Heart left ventricle (tissue), 16 donors: ENCODE results near the gene PPP1R8. TPM values are rescaled to one million over a fixed set of nuclear protein-coding genes. Genes with fewer than 3 reads are reported as not detected.

Source experiments
- ATAC-seq, 4 donors: fragments of 200-7000 bp; cut with Tn5 transposase; one replicate each; pipeline ENCODE4 v1.9.1; 2020 to 2022; ENCODE audit warnings: moderate library complexity in 4 of 4, mild to moderate bottlenecking in 3 of 4, moderate number of reproducible peaks in 1 of 4
- DNase-seq, 5 donors: peaks; one replicate each; pipeline ENCODE4 v3.0.0-alpha.2; 2020
- H3K27ac ChIP-seq, 12 donors: fragments of 200-600 bp; sonication (generic) in 4 of 12; one replicate each; pipeline versions ENCODE4 v1.5.0 to v1.8.0; 2016 to 2022; ENCODE audit warnings: mild to moderate bottlenecking in 2 of 12
- H3K27me3 ChIP-seq, 9 donors: fragments of 200-600 bp; sonication (generic) in 2 of 9; one replicate each; pipeline versions ENCODE4 v1.5.1 to v1.8.0; 2016 to 2022; ENCODE audit warnings: mild to moderate bottlenecking in 3 of 9
- H3K36me3 ChIP-seq, 9 donors: fragments of 200-600 bp; sonication (generic) in 2 of 9; one replicate each; pipeline versions ENCODE4 v1.5.0 to v1.8.0; 2018 to 2022; ENCODE audit warnings: mild to moderate bottlenecking in 2 of 9
- H3K4me1 ChIP-seq, 12 donors: fragments of 200-600 bp; sonication (generic) in 4 of 12; one replicate each; pipeline versions ENCODE4 v1.5.0 to v1.8.0; 2016 to 2022; ENCODE audit warnings: mild to moderate bottlenecking in 3 of 12
- H3K4me3 ChIP-seq, 12 donors: fragments of 200-600 bp; sonication (generic) in 4 of 12; one replicate each; pipeline versions ENCODE4 v1.5.0 to v1.8.0; 2017 to 2022; ENCODE audit warnings: mild to moderate bottlenecking in 9 of 12, moderate library complexity in 4 of 12
- H3K9me3 ChIP-seq, 12 donors: fragments of 200-600 bp; sonication (generic) in 4 of 12; one replicate each; pipeline versions ENCODE4 v1.5.0 to v1.8.0; 2016 to 2022; ENCODE audit warnings: mild to moderate bottlenecking in 1 of 12
- POLR2A ChIP-seq, 2 donors: fragments of 450-650 bp; IDR thresholded peaks; one replicate each; pipeline ENCODE4 v1.6.1; 2017; ENCODE audit warnings: antibody characterized with exemption in 2 of 2, mild to moderate bottlenecking in 2 of 2, moderate library complexity in 2 of 2
- WGBS, 4 donors: extraction: QIAGEN DNeasy Blood & Tissue Kit in 2 of 4; methylation state at CpG; one replicate each; pipeline versions ENCODE4 v1.1.5 to v1.1.7; 2013 to 2018; 5-methylcytosine and 5-hydroxymethylcytosine counted together
- intact Hi-C, 10 donors: fragments of 100-400 bp; cut with DNase I; formaldehyde crosslinking; loops; one replicate each; pipeline versions ENCODE4 v1.11.1 to v1.14.2; 2022
- long read RNA-seq, 3 donors: library from polyadenylated mRNA; unstranded; transcript quantifications; one replicate each; pipeline ENCODE4 v2.0.0, GENCODE V29; 2020 to 2021
- polyA plus RNA-seq, 2 donors: library from polyadenylated mRNA; stranded (reverse); fragments of 200-250 nt; gene quantifications; one replicate each; pipeline ENCODE4 v1.2.3, GENCODE V29; 2013
- total RNA-seq, 9 donors: library from RNA; depleted of rRNA in 2 of 9; stranded (reverse); fragments of >200 nt in 2 of 9; fragmentation: NEBNext Ultra II Directional in 3 of 9; extraction: Animal tissue kit (Norgen Biotek cat#: 25700) in 3 of 9; gene quantifications; one replicate each; pipeline versions ENCODE4 v1.1.0 to v1.2.4, GENCODE V29; 2016 to 2023
- TF ChIP-seq, protein P1 (sequence below), 12 donors: fragments of 200-600 bp; sonication (generic) in 4 of 12; IDR thresholded peaks; one replicate each; pipeline versions ENCODE4 v1.5.0 to v1.8.0; 2018 to 2022; ENCODE audit warnings: antibody characterized with exemption in 12 of 12, mild to moderate bottlenecking in 5 of 12
- donor health status: ischemic (EF 13 %, LVEDD 7.1; RV severe dilation, severe dysfunction).
- donor health status: healthy with polysubstance abuse.
- donor health status: DM: no; HTN: yes; CAD: no.
- donor health status: DM: no; HTN: no; CAD: no.
- donor health status: ischemic (EF 25% LVEDD 6.9; RV normal size, moderate dysfunction).
- donor health status: ischemic (EF 25% LVEDD 5.7; RV mildly dilated, moderate dysfunction).
- donor health status: healthy.
- donor health status: DM: yes; HTN: yes; CAD: no.
- donor health status: ischemic (EF 35%, LVEDD 5.7; RV mildly dilated, moderate dysfunction).
- donor health status: nonischemic (EF 11% LVEDD 7.7; RV severe dilation, severe dysfunction).
- donor health status: DM: yes; HTN: yes; CAD: no.
- donor health status: PGD.
- donor health status: ischemic (EF 29% LVEDD 5.4; RV normal size, mild dysfunction).
- donor health status: nonischemic (EF 23%, LVEDD 6.1; RV moderate dilation, normal function).

Gene PPP1R8
- total RNA-seq = 10 to 100 TPM; 21.4 to 31.8 (median 25.1) TPM
- polyA plus RNA-seq = 10 to 100 TPM; 13.3 to 32.9 TPM
- long read RNA-seq, donor 1, partial matches to known transcripts = 0 of 1 reads
- long read RNA-seq, donor 1, other reads (novel, unspliced or antisense) = 1 of 1 reads
- long read RNA-seq, donor 2, partial matches to known transcripts = 1 of 5 reads
- long read RNA-seq, donor 2, other reads (novel, unspliced or antisense) = 3 of 5 reads
- long read RNA-seq, donor 3 = 0 reads

DNA sequence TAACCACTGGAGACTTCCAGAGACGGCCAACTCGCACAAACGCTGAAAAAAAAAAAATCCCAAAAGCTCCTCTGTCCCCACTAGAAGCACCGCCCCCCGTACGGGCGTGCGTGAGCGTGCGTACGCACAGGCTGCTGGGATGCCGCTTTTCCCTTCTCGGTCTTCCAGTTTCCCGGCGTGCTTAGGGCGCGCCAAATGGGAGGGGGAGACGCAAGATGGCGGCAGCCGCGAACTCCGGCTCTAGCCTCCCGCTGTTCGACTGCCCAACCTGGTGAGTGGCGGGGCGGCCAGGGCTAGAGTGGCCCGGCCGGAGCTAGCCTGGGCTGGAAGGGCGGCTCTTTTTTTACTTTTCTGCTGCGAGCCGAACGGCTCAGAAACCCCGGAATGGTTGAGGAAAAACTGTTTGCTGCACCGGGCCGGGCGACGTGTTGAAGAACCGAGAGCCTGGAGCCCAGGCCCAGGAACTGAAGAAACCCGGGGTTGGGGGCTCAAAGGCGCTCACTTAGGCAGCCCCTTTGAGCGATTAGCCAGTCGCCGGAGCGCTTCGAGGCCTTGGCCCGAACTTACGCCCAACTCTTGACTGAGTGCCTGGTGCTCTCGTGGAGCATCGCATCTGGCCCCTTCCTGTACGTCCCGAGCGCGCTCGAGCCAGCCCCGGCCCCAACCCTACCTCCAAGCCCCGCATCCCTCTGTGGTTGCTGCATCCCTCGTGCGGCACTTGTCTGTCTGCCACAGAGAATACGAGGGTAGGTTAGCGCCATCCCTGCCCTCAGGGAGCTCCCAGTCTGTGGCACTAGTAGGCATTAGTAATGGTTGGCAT is at the start of gene PPP1R8:
Gene PPP1R8 (plus strand): TSS at position 162 of the 820 bp plus-strand sequence. CDS start 54 bp downstream, at position 216.
- Histone ChIP-seq H3K4me3 (peak within 1 kb of the TSS; percentile 66 to 99 (median 92)), H3K36me3 (peaks cover 0 to 37% (median 27%) of the 10 kb centered on the region in 9 donors), H3K9me3 (no peaks in the 10 kb centered on the region), H3K27ac (peak within 1 kb of the TSS; percentile 73 to 94 (median 90)), H3K27me3 (no peaks in the 10 kb centered on the region), H3K4me1 (peaks cover 8 to 34% (median 19%) of the 10 kb centered on the region in 12 donors)
- intact Hi-C loops = loop anchor here in 2 of 10 donors (2.0 to 5.0 kb wide), 2 partner anchors 59 to 106 kb away; partner anchors contain the start of genes FAM76A (in 1 of the 2) and STX12 (in 1 of the 2)
- WGBS, 4 donors = 0 to 1% (median 1%) methylated on average over 49 to 60 of the region's 60 CpGs
- peak in 1 of 2 donors; percentile 73 for TF ChIP-seq POLR2A (IDR thresholded peaks at IDR 0.05)
- TF ChIP-seq, protein P1, sequence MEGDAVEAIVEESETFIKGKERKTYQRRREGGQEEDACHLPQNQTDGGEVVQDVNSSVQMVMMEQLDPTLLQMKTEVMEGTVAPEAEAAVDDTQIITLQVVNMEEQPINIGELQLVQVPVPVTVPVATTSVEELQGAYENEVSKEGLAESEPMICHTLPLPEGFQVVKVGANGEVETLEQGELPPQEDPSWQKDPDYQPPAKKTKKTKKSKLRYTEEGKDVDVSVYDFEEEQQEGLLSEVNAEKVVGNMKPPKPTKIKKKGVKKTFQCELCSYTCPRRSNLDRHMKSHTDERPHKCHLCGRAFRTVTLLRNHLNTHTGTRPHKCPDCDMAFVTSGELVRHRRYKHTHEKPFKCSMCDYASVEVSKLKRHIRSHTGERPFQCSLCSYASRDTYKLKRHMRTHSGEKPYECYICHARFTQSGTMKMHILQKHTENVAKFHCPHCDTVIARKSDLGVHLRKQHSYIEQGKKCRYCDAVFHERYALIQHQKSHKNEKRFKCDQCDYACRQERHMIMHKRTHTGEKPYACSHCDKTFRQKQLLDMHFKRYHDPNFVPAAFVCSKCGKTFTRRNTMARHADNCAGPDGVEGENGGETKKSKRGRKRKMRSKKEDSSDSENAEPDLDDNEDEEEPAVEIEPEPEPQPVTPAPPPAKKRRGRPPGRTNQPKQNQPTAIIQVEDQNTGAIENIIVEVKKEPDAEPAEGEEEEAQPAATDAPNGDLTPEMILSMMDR (IDR thresholded peaks at IDR 0.05) = peak in 1 of 12 donors; percentile 17
- peak; percentile 92 to 96 (median 95) for DNase-seq
- ATAC-seq = peak; percentile 99 to 100 (median 100)

DNA sequence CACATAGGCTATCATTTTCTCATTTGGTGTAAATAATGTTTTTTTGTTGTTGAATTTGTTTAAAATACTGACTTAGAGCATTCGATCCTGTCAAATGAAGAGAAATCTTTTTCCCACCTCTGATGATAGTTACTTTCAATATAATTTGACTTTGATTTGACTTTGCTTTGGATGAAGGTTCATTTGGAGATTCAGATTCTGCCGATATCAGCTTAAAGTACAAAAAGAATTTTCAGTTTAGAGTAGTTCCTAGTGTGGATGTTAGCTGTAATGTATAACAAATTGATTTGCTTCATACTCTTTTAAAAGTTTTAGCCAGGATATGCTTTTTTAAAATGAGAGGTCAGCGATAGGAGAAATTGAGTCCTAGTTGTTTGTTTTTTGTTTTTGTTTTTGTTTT is 47.6 kb upstream of the PPP1R8 start:
- no peak for ATAC-seq
- no peaks in the 10 kb centered on the region for H3K9me3 ChIP-seq
- H3K27ac ChIP-seq = no peak overlapping the region
- 91 to 97% (median 95%) methylated on average over 3 of the region's 3 CpGs for WGBS, 4 donors
- DNase-seq = no peak
- TF ChIP-seq, protein P1 (IDR thresholded peaks at IDR 0.05) = no peak
- H3K36me3 ChIP-seq = peaks cover 0 to 24% (median 3%) of the 10 kb centered on the region in 9 donors
- no peak overlapping the region for H3K4me3 ChIP-seq
- H3K27me3 ChIP-seq = no peaks in the 10 kb centered on the region
- intact Hi-C loops = no loop called here
- H3K4me1 ChIP-seq = peaks cover 0 to 90% (median 17%) of the 10 kb centered on the region in 12 donors

DNA sequence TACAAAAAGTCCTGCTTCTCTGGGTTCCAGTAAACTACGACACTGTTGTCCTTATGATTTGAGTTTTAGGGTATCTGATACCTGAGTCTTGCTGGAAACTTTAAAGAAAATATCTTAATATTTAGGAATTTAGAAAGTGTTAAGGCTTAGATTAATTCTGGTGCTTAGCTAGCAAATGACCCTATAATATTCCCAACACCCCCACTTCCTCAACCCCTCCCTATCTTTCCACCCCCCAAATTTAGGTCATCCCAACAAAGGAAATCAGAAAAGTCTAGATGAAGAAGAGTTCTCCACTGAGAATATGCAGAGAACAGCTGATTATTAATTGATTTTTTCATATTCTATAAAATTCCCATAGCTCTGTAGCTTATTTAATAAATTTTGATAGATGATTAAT is 45.9 kb upstream of the PPP1R8 start:
- ATAC-seq = no peak
- whole genome bisulfite sequencing, 4 donors = 96 to 100% (median 98%) methylated on average over 1 of the region's 1 CpG
- TF ChIP-seq POLR2A (IDR thresholded peaks at IDR 0.05) = no peak
- TF ChIP-seq, protein P1 (IDR thresholded peaks at IDR 0.05) = no peak
- intact Hi-C loops = no loop called here
- H3K27me3 ChIP-seq = no peaks in the 10 kb centered on the region
- no peak overlapping the region for H3K4me3 ChIP-seq
- H3K36me3 ChIP-seq = peaks cover 0 to 21% (median 3%) of the 10 kb centered on the region in 9 donors
- no peak overlapping the region for H3K27ac ChIP-seq
- no peak for DNase-seq
- no peaks in the 10 kb centered on the region for H3K9me3 ChIP-seq
- H3K4me1 ChIP-seq = peaks cover 5 to 90% (median 32%) of the 10 kb centered on the region in 12 donors
